ENCODE data around the gene FZD4. TPM values are rescaled to one million over a fixed set of nuclear protein-coding genes. Genes with fewer than 3 reads are reported as not detected.

FZD4 gene
- total RNA-seq, 1 donor from 2014 or later: 26.5 TPM

GRCh38 chr11:86900162-86900561 is 55.0 kb downstream of the FZD4 start:
- H3K9me3 ChIP-seq (replicated peaks): no peaks in the 10 kb centered on the region
- TF ChIP-seq, protein P1, sequence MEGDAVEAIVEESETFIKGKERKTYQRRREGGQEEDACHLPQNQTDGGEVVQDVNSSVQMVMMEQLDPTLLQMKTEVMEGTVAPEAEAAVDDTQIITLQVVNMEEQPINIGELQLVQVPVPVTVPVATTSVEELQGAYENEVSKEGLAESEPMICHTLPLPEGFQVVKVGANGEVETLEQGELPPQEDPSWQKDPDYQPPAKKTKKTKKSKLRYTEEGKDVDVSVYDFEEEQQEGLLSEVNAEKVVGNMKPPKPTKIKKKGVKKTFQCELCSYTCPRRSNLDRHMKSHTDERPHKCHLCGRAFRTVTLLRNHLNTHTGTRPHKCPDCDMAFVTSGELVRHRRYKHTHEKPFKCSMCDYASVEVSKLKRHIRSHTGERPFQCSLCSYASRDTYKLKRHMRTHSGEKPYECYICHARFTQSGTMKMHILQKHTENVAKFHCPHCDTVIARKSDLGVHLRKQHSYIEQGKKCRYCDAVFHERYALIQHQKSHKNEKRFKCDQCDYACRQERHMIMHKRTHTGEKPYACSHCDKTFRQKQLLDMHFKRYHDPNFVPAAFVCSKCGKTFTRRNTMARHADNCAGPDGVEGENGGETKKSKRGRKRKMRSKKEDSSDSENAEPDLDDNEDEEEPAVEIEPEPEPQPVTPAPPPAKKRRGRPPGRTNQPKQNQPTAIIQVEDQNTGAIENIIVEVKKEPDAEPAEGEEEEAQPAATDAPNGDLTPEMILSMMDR (IDR thresholded peaks at IDR 0.05; ENCODE audit: borderline replicate concordance): no peak
- DNase-seq: no peak
- H3K27ac ChIP-seq (replicated peaks): no peak overlapping the region
- H3K27me3 ChIP-seq (ENCODE audit: low read depth): no peaks in the 10 kb centered on the region
- peaks cover 6% of the 10 kb centered on the region for H3K4me1 ChIP-seq
- intact Hi-C loops (cut with micrococcal nuclease): no loop called here
- H3K4me3 ChIP-seq: no peak overlapping the region
- no peaks in the 10 kb centered on the region for H3K36me3 ChIP-seq

DNA sequence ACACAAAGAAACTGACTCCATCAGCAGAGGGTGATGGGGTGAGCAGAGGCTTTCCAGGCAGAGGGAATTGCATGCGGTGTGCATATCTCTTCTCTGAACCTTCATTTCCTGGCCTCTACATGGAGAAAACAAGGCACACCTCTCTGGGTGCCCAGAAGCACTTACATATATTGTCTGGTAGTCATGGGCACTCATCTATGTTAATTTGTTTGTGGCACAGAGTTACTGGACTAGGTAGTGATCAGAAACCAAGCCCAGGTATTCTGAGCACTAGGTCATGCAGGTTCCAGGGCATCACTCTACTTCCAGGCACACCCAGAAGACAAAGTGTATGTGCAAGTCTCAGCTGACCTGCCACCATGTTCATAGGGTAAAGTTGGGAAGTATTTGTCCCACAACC is 56.5 kb downstream of the FZD4 start:
- TF ChIP-seq, protein P1 (IDR thresholded peaks at IDR 0.05; ENCODE audit: borderline replicate concordance): no peak
- Histone ChIP-seq H3K9me3 (replicated peaks) (no peaks in the 10 kb centered on the region), H3K36me3 (no peaks in the 10 kb centered on the region), H3K27me3 (ENCODE audit: low read depth) (no peaks in the 10 kb centered on the region), H3K4me3 (no peak overlapping the region), H3K27ac (replicated peaks) (no peak overlapping the region), H3K4me1 (peaks cover 6% of the 10 kb centered on the region)
- intact Hi-C loops (cut with micrococcal nuclease): no loop called here
- DNase-seq: no peak

- Histone ChIP-seq H3K27me3 (ENCODE audit: low read depth) (no peaks in the 10 kb centered on the region), H3K9me3 (replicated peaks) (no peaks in the 10 kb centered on the region), H3K36me3 (no peaks in the 10 kb centered on the region), H3K4me1 (peaks cover 6% of the 10 kb centered on the region), H3K4me3 (no peak overlapping the region), H3K27ac (replicated peaks) (no peak overlapping the region)
- TF ChIP-seq, protein P1 (IDR thresholded peaks at IDR 0.05; ENCODE audit: borderline replicate concordance): no peak
- DNase-seq: no peak
- intact Hi-C loops (cut with micrococcal nuclease): no loop called here
These were observed 58.8 kb downstream of the FZD4 start for GRCh38 chr11:86896441-86896841.

Other genes starting within 250 kb of the FZD4 start
- gene PRSS23, start 154.9 kb downstream of the FZD4 start, total RNA-seq: 6.5 TPM
- 16.4 TPM for gene TMEM135, start 82.5 kb upstream of the FZD4 start, total RNA-seq

All from left ventricle myocardium inferior (tissue), 1 donor.